AG04450 (cell line): ENCODE results near the gene CTF1. TPM values are rescaled to one million over a fixed set of nuclear protein-coding genes. Genes with fewer than 3 reads are reported as not detected.

ENCODE experiments used
- CTCF ChIA-PET: fragments of 300-600, 350-600 bp; formaldehyde crosslinking; extraction: SDS; loops from one replicate; lab custom pipeline; 2022; ENCODE audit warnings: antibody characterized with exemption, inconsistent platforms; lab: Charles Lee
- POLR2A ChIA-PET: fragments of 350-600 bp; formaldehyde crosslinking; extraction: SDS; loops from one replicate; lab custom pipeline; 2021; ENCODE audit warnings: antibody characterized with exemption, inconsistent platforms; lab: Yijun Ruan, JAX
- DNase-seq: peaks from one replicate; pipeline ENCODE4 v3.0.0-alpha.2; 2011; ENCODE audit warnings: low read depth, low spot score
- H3K27ac ChIP-seq: one replicate; pipeline ENCODE4 v1.5.1; 2012; ENCODE audit warnings: low read depth, low read length, control low read depth
- H3K27me3 ChIP-seq: one replicate; pipeline ENCODE4 v1.6.0; 2012; ENCODE audit warnings: low read length; ENCODE audit not compliant: control insufficient read depth, insufficient read depth
- H3K4me3 ChIP-seq: 2 replicates; pipeline ENCODE4 v1.5.1; 2011; ENCODE audit warnings: mild to moderate bottlenecking, low read depth, low read length, control low read depth
- H3K9me3 ChIP-seq: 2 replicates; pipeline ENCODE4 v1.5.1; 2012; ENCODE audit warnings: low read length; ENCODE audit not compliant: control insufficient read depth, insufficient read depth
- polyA plus RNA-seq: library from polyadenylated mRNA; depleted of rRNA; stranded (reverse); fragments of >200 nt; gene quantifications from 2 replicates; pipeline ENCODE4 v1.2.3, GENCODE V29; 2011
- TF ChIP-seq, protein P1 (sequence below): IDR thresholded peaks from 2 replicates; pipeline ENCODE4 v1.5.1; 2011; ENCODE audit warnings: low read depth, low read length, control low read depth, inconsistent platforms

The CTF1 gene
- polyA plus RNA-seq, 1 experiment = 10.1 TPM

GRCh38 chr16:30946671-30947540, 50.5 kb downstream of the CTF1 start:
- ChIA-PET POLR2A (interaction anchor here (0.5 to 1.0 kb wide), 3 partner anchors 52 to 536 kb away, joined by 3 to 10 read pairs (median 4); partner anchors contain the start of gene SLC5A2), CTCF (no interaction called here)
- TF ChIP-seq, protein P1, sequence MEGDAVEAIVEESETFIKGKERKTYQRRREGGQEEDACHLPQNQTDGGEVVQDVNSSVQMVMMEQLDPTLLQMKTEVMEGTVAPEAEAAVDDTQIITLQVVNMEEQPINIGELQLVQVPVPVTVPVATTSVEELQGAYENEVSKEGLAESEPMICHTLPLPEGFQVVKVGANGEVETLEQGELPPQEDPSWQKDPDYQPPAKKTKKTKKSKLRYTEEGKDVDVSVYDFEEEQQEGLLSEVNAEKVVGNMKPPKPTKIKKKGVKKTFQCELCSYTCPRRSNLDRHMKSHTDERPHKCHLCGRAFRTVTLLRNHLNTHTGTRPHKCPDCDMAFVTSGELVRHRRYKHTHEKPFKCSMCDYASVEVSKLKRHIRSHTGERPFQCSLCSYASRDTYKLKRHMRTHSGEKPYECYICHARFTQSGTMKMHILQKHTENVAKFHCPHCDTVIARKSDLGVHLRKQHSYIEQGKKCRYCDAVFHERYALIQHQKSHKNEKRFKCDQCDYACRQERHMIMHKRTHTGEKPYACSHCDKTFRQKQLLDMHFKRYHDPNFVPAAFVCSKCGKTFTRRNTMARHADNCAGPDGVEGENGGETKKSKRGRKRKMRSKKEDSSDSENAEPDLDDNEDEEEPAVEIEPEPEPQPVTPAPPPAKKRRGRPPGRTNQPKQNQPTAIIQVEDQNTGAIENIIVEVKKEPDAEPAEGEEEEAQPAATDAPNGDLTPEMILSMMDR = no peak
- no peak for DNase-seq
- Histone ChIP-seq H3K4me3 (no peak overlapping the region), H3K27ac (no peak overlapping the region), H3K27me3 (no peaks in the 10 kb centered on the region), H3K9me3 (no peaks in the 10 kb centered on the region; the same call in 1 of the 2 replicates)

- ChIA-PET CTCF (no interaction called here), POLR2A (interaction anchor here (1.0 kb wide), 1 partner anchor 535 kb away, joined by 3 read pairs; the partner anchor contains the start of gene SLC5A2)
- Histone ChIP-seq H3K4me3 (no peak overlapping the region), H3K27ac (no peak overlapping the region), H3K27me3 (no peaks in the 10 kb centered on the region), H3K9me3 (no peaks in the 10 kb centered on the region; the same call in 1 of the 2 replicates)
- no peak for DNase-seq
- TF ChIP-seq, protein P1 = no peak
Observed at GRCh38 chr16:30947541-30947858, 51.1 kb downstream of the CTF1 start.

- POLR2A ChIA-PET = interaction anchor here (0.5 to 1.0 kb wide), 2 partner anchors 224 to 534 kb away, joined by 3 to 4 read pairs; partner anchors contain the start of gene SLC5A2
- Histone ChIP-seq H3K27ac (no peak overlapping the region), H3K4me3 (peak overlapping the region; percentile 78), H3K27me3 (no peaks in the 10 kb centered on the region), H3K9me3 (no peaks in the 10 kb centered on the region; the same call in 1 of the 2 replicates)
- DNase-seq = peak; percentile 91
- CTCF ChIA-PET = no interaction called here
- TF ChIP-seq, protein P1 = no peak
Observed at GRCh38 chr16:30947859-30948666, 51.6 kb downstream of the CTF1 start.

DNA sequence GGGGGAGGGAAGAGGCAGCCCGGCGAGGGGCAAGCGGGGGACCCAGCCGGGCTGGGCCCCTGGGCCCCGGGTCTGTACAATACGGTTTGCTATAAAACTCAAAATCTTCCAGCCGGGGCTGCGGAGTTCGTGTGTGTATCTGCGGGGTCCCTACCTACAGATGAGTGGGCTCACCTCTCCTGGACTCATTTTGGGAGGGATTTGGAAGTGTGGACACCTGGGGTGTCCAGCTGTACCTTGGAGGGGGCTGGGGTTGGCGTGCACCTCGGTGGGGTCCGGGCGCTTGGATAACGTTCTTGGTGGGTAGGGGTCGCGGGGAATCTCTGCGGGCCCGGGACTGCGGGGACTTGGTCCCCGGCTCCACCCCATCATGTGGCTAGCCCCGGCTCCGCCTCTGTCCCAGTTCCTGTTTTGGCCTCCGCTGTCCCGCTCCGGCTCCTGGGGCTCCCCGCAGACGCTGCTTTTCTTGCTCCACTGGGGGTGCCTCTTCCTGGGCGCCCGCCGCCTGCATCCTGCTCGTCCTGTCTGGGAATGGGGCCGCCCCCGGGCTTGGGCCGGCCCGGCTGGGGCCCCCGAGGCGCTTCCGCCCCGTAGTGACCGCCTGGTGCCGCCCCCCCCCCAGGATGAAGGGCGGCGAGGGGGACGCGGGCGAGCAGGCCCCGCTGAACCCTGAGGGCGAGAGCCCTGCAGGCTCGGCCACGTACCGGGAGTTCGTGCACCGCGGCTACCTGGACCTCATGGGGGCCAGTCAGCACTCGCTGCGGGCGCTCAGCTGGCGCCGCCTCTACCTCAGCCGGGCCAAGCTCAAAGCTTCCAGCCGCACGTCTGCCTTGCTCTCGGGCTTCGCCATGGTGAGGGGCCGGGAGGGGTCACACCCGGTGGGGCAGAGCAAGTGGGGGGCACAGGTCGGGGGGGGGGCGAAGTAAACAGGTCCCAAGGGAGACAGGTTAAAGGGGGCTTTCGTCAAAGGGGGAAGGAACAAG, 52.5 kb downstream of the CTF1 start, which contains the start of gene ORAI3:
ORAI3 (plus strand) TSS at position 402 of the 983 bp plus-strand sequence; CDS start at position 624, 222 bp downstream.
- ChIA-PET POLR2A (interaction anchor here (0.6 to 1.1 kb wide), 5 partner anchors 9 to 802 kb away, joined by 3 to 6 read pairs (median 4); partner anchors contain the start of gene FBXL19), CTCF (no interaction called here)
- Histone ChIP-seq H3K27ac (peak within 1 kb of the TSS; percentile 52), H3K4me3 (peak within 1 kb of the TSS; percentile 78), H3K27me3 (no peaks in the 10 kb centered on the region), H3K9me3 (no peaks in the 10 kb centered on the region; the same call in 1 of the 2 replicates)
- TF ChIP-seq, protein P1 = no peak
- DNase-seq = no peak
